ENCODE measurements around the gene GABRB2. TPM values are rescaled to one million over a fixed set of nuclear protein-coding genes. Genes with fewer than 3 reads are reported as not detected.

Gene GABRB2
- total RNA-seq, 4 donors from 2014 or later, result 0.11 to 4.6 (median 1.3) TPM

- TF ChIP-seq CTCF (IDR thresholded peaks at IDR 0.05) (no peak), POLR2A (IDR thresholded peaks at IDR 0.05) (no peak)
- WGBS, 2 donors, result 95 to 97% methylated on average over 2 of the region's 2 CpGs
- no peak overlapping the region for H3K4me3 ChIP-seq (replicated peaks in 1 of 3)
- H3K27me3 ChIP-seq, result no peaks in the 10 kb centered on the region
- no peaks in the 10 kb centered on the region for H3K9me3 ChIP-seq
- intact Hi-C loops (cut with DNase I), result no loop called here
- H3K36me3 ChIP-seq, result no peaks in the 10 kb centered on the region
- no peak overlapping the region for H3K27ac ChIP-seq
- H3K4me1 ChIP-seq, result no peaks in the 10 kb centered on the region
- no peak for DNase-seq
Observed at GRCh38 chr5:161344234-161344633, 202.3 kb downstream of the GABRB2 start.

- no peak for TF ChIP-seq POLR2A (IDR thresholded peaks at IDR 0.05)
- no peak for TF ChIP-seq CTCF (IDR thresholded peaks at IDR 0.05)
Observed at GRCh38 chr5:161342886-161343285, 203.6 kb downstream of the GABRB2 start.

GRCh38 chr5:161340012-161340411, 206.5 kb downstream of the GABRB2 start:
- Histone ChIP-seq H3K36me3 (no peaks in the 10 kb centered on the region), H3K4me3 (replicated peaks in 1 of 3) (no peak overlapping the region), H3K9me3 (no peaks in the 10 kb centered on the region), H3K27ac (no peak overlapping the region), H3K27me3 (no peaks in the 10 kb centered on the region), H3K4me1 (no peaks in the 10 kb centered on the region)
- 66 to 71% methylated on average over 3 of the region's 3 CpGs for WGBS, 2 donors
- no peak for TF ChIP-seq CTCF (IDR thresholded peaks at IDR 0.05)
- no peak for TF ChIP-seq POLR2A (IDR thresholded peaks at IDR 0.05)
- intact Hi-C loops (cut with DNase I), result no loop called here
- DNase-seq, result no peak

More at GRCh38 chr5:161342886-161343285, 203.6 kb downstream of the GABRB2 start:
- H3K36me3 ChIP-seq, result no peaks in the 10 kb centered on the region
- no peak overlapping the region for H3K27ac ChIP-seq
- DNase-seq, result no peak
- no peaks in the 10 kb centered on the region for H3K9me3 ChIP-seq
- H3K4me3 ChIP-seq (replicated peaks in 1 of 3), result no peak overlapping the region
- H3K4me1 ChIP-seq, result no peaks in the 10 kb centered on the region
- intact Hi-C loops (cut with DNase I), result no loop called here
- WGBS, 2 donors, result 65 to 71% methylated on average over 5 of the region's 5 CpGs
- H3K27me3 ChIP-seq, result no peaks in the 10 kb centered on the region

- no peak overlapping the region for H3K4me3 ChIP-seq (replicated peaks in 1 of 3)
- WGBS, 2 donors, result 69 to 77% methylated on average over 3 of the region's 3 CpGs
- intact Hi-C loops (cut with DNase I), result no loop called here
Observed at GRCh38 chr5:161333194-161333880, 213.2 kb downstream of the GABRB2 start.

More at GRCh38 chr5:161333194-161333880, 213.2 kb downstream of the GABRB2 start:
- no peaks in the 10 kb centered on the region for H3K4me1 ChIP-seq
- H3K36me3 ChIP-seq, result no peaks in the 10 kb centered on the region
- no peaks in the 10 kb centered on the region for H3K27me3 ChIP-seq
- H3K27ac ChIP-seq, result no peak overlapping the region
- H3K9me3 ChIP-seq, result no peaks in the 10 kb centered on the region
- no peak for TF ChIP-seq CTCF (IDR thresholded peaks at IDR 0.05)
- no peak for TF ChIP-seq POLR2A (IDR thresholded peaks at IDR 0.05)
- no peak for DNase-seq
